Activated T-helper 9 cell treated with anti-CD3 and anti-CD28 coated beads, Interleukin-2, amount 50 U/mL, for 16 hours (primary cell): ENCODE data around the gene TMPRSS2.

Experiments
- DNase-seq: peaks from one replicate; pipeline ENCODE4 v3.0.0-alpha.2; 2020; ENCODE audit warnings: low read depth

Gene TMPRSS2

GRCh38 chr21:41447356-41447755, 60.6 kb downstream of the TMPRSS2 start:
- no peak for DNase-seq

GRCh38 chr21:41446586-41446985, 61.4 kb downstream of the TMPRSS2 start:
- no peak for DNase-seq

DNA sequence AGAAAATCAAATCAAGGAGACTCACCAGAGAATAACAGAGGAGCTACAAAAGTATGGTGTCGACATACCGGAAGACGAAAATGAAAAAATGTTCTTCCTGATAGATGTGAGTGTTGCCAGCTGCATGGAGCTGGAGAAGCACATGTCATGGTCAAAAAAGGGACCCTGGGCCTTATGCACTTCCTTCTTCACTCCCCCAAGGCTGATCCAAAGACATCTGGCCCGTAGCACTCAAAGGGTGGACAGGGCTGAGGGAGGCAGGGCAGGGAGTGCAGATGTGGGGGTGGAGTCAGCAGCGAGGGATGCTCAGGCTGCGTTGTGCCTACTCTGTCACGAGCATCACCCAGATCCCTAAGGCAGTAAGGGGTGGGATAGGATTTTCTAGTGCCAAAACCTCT, 62.5 kb downstream of the TMPRSS2 start:
- DNase-seq, result no peak

- no peak for DNase-seq
These were observed 63.1 kb downstream of the TMPRSS2 start for GRCh38 chr21:41444703-41445464.

- DNase-seq, result no peak
These were observed 64.4 kb downstream of the TMPRSS2 start for GRCh38 chr21:41443562-41443961.

DNA sequence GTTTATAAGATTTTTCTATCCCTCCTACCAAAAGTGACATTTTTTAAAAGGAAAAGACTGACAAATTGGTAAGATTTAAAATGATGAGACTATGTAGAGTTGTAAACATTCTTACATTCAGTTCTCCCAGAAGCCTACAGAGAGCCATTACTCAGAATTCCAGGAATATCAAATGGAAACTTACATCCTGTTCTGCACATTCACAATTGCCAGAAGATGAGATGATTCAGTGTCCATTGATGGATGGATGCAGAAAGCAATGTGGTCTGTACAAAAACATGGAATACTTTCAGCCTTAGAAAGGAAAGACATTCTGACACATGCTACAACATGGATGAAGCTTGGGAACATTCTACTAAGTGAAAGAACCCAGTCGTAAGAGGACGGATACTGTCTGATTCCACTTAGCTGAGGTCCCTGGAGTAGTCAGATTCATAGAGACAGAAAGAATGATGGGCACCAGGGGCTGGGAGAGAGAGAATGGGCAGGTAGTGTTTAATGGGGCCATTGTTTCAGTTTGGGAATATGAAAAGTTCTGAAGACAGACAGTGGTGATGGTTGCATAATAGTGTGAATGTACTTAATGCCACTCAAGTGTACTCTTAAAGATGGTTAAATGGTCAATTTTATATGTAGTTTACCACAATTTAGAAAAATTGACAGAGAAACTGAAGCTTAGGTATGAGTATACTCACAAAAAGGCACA, 65.3 kb downstream of the TMPRSS2 start:
- no peak for DNase-seq

DNA sequence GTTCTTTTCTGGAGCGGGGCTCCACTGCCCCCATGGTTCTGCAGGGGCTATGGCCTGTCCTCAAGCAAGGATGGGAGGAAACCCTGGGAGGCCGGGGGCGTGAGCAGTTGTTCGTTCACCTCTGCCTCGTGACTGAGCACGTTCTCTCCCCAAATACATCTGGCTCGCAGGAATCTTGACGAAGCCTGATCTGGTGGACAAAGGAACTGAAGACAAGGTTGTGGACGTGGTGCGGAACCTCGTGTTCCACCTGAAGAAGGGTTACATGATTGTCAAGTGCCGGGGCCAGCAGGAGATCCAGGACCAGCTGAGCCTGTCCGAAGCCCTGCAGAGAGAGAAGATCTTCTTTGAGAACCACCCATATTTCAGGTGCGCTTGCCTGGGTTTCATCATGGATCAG, 66.4 kb downstream of the TMPRSS2 start:
- DNase-seq, result no peak

- no peak for DNase-seq
These were observed 68.7 kb downstream of the TMPRSS2 start for GRCh38 chr21:41439248-41439647.

- DNase-seq, result no peak
These were observed 69.4 kb downstream of the TMPRSS2 start for GRCh38 chr21:41438425-41439113.

- no peak for DNase-seq
These were observed 70.2 kb downstream of the TMPRSS2 start for GRCh38 chr21:41437729-41438128.

DNA sequence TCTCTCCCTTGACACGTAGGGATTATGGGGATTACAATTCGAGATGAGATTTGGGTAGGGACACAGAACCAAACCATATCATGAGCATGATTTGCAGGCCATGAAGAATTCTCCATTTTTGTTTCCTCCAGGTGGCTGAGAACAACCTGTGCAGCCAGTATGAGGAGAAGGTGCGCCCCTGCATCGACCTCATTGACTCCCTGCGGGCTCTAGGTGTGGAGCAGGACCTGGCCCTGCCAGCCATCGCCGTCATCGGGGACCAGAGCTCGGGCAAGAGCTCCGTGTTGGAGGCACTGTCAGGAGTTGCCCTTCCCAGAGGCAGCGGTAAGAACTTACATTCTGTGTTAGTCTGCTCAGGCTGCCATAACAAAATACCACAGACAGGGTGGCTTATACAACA, 72.3 kb downstream of the TMPRSS2 start:
- no peak for DNase-seq

DNA sequence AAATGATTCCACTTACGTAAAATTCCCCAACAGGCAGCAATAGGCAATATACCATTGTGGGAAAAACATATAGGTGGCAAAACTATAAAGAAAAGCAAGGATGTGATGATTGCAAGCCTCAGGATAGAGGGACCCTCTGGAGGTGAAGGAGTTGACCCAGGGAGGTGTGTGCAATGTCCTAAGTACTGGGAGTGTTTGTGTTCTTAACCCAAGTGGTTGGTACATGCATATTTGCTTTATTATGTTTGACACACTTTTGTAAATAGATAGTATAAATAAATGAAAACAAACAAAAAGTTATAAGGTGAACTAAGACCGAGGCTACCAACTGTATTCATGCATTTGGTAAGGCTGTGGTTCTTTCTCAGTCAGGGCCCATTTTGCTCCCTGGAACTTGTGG, 74.4 kb downstream of the TMPRSS2 start:
- DNase-seq, result no peak

DNA sequence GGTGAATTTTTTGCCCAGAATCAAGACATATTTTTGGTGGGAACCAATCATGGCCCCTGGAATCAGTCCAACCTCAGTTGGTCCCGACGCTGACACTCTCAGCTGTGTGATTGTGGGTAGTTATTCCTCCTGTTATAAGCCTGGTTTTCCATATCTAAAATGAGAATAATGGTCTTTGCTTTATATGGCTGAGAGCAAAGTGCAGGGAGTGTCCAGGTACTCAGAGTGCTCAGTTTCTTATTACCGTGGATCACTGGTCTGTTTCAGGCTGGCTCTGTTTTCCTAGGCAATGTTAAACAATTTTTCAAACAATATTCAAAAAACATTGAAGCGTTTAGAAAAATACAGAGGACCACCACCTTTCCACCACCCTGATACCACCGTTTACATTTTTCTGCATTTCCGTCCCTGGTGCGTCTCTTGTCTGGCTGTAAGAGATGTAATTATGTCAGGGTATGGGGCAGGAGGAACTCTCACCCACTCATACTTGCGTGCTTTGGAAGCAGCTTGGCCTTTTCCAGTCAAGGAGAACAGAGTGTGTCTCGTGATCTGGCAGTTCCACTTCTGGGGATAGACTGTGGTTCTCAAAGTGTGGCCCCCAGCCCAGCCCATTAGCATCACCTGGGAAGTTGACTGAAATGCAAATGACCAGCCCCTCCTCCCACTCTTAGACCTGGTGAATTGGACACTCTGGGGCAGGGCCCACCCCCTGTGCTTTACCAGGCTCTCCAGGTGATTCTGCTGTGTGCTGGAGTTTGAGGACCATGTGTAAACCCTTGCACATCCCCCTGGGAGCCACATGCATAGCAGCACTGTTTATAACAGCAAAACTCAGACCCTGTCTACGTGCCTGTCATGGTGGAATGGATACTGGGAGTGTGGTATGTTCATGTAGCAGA, 75.1 kb downstream of the TMPRSS2 start:
- DNase-seq, result no peak

- DNase-seq, result no peak
These were observed 76.0 kb downstream of the TMPRSS2 start for GRCh38 chr21:41431788-41432548.

- no peak for DNase-seq
These were observed 78.0 kb downstream of the TMPRSS2 start for GRCh38 chr21:41429925-41430491.

- DNase-seq, result no peak
These were observed 78.7 kb downstream of the TMPRSS2 start for GRCh38 chr21:41429305-41429704.

DNA sequence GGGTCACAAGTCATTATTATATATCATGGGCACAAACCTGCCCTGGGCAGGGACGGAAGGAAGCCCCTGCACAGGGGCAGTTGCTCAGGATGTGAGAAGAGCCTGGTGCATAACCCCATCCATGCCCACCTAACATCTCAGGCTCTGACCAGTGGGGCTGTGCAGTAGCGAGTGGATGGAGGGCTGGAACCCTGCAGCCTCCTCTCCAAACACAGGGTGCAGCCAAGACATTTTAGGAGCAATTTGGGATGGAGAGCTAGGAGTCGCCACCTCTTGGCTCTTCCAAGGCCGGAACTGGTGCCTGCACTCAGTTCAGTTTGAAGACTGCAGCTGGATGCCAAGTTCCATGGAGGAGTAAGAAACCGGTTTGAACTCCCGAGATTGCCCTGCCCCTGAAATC, 79.1 kb downstream of the TMPRSS2 start:
- DNase-seq, result no peak

DNA sequence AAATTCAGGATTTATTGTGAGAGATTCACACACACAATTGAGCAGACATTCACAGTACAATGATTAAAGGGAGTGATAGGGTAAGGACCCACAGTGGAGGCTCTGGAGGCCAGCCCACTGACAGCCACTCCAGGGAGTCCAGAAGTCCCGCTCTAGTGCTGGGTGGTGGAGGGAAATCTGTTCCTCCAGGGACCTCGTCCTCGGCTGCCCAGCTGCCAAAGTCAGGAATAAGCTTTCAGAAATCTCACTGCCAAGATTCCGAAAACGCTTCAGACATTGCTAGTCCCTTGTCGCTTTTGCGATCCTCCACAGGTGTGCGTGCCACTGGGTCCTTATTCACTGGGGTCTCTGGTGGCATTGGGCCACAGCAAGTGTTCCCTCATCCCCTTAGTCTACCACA, 79.6 kb downstream of the TMPRSS2 start:
- DNase-seq, result no peak

- DNase-seq, result no peak
These were observed 80.4 kb downstream of the TMPRSS2 start for GRCh38 chr21:41427556-41427955.

- DNase-seq, result no peak
These were observed 81.1 kb downstream of the TMPRSS2 start for GRCh38 chr21:41426676-41427404.
